K562 (cell line): Measurements from ENCODE around the gene C1R. TPM values are rescaled to one million over a fixed set of nuclear protein-coding genes. Genes with fewer than 3 reads are reported as not detected.

Source experiments
- IFI16 ChIP-seq: fragments of 250-450 bp; sonication (Bioruptor Pico); IDR thresholded peaks from 2 replicates; pipeline ENCODE4 v2.1.2; 2022; ENCODE audit warnings: mild to moderate bottlenecking, inconsistent platforms
- MAFG ChIP-seq: fragments of 450-650 bp; conservative IDR thresholded peaks from 2 replicates; pipeline ENCODE4 v1.6.1; 2016; ENCODE audit warnings: missing genetic modification characterization, missing compliant biosample characterization
- NR1H2 ChIP-seq: sonication (generic); formaldehyde crosslinking; IDR thresholded peaks from 2 replicates; pipeline ENCODE4 v1.4.0; 2020; ENCODE audit warnings: mild to moderate bottlenecking, missing genetic modification reagents
- RAD21 ChIP-seq, 2 experiments: fragments of 250-450 bp in 1 of 2; fragments of 450-650 bp in 1 of 2; sonication (Bioruptor Pico) in 1 of 2; formaldehyde crosslinking in 1 of 2; IDR thresholded peaks in 1 of 2; conservative IDR thresholded peaks in 1 of 2; 2 replicates each; pipeline versions ENCODE4 v1.4.0 to v1.8.0; 2020 to 2022; ENCODE audit warnings: mild to moderate bottlenecking in 2 of 2, moderate library complexity in 1 of 2
- RBM39 ChIP-seq: fragments of 200-400 bp; formaldehyde crosslinking; optimal IDR thresholded peaks from 2 replicates; pipeline ENCODE3; 2018; ENCODE audit warnings: low read depth, low read length
- SIRT6 ChIP-seq: IDR thresholded peaks from one replicate; pipeline ENCODE4 v1.6.1; 2012; ENCODE audit warnings: low read depth, mild to moderate bottlenecking, control low read depth, inconsistent platforms, low read length, moderate library complexity
- SMARCB1 ChIP-seq: IDR thresholded peaks from 2 replicates; pipeline ENCODE4 v1.6.1; 2011; ENCODE audit warnings: improper control_type of control experiment, low read depth; ENCODE audit not compliant: insufficient read length
- ZFP30 ChIP-seq: fragments of 250-450 bp; sonication (Bioruptor Pico); IDR thresholded peaks from 2 replicates; pipeline ENCODE4 v1.8.0; 2022; ENCODE audit warnings: moderate library complexity, mild to moderate bottlenecking, inconsistent platforms, borderline replicate concordance
- ZNF212 ChIP-seq: fragments of 450-650 bp; formaldehyde crosslinking; IDR thresholded peaks from 2 replicates; pipeline ENCODE4 v1.4.0; 2020; ENCODE audit warnings: mild to moderate bottlenecking
- ZNF316 ChIP-seq: fragments of 450-650 bp; IDR thresholded peaks from 2 replicates; pipeline ENCODE4 v1.6.1; 2016
- ZZZ3 ChIP-seq: fragments of 450-650 bp; IDR thresholded peaks from 2 replicates; pipeline ENCODE4 v1.6.1; 2016; ENCODE audit warnings: antibody characterized with exemption, mild to moderate bottlenecking, moderate library complexity
- polyA plus RNA-seq, 8 experiments: library from polyadenylated mRNA; depleted of rRNA in 4 of 8; stranded (reverse) in 5 of 8; unstranded in 3 of 8; fragments of >200 nt; fragmentation: Nextera tagmentation in 2 of 8; fragmentation: Illumina TruSeq in 1 of 8; extraction: Ambion mirVana in 2 of 8; extraction: Trizol in 1 of 8; gene quantifications; 2 replicates each; pipeline versions ENCODE4 v1.2.1 to v1.2.3, GENCODE V29; 2011 to 2014; ENCODE audit warnings: inconsistent platforms in 1 of 8, missing spikeins in 1 of 8
- total RNA-seq, 7 experiments: library from RNA; depleted of rRNA in 6 of 7; stranded (reverse); fragments of >200 nt in 6 of 7; fragmentation: Illumina TruSeq in 2 of 7; extraction: Trizol in 2 of 7; gene quantifications; 2 replicates each; pipeline versions ENCODE4 v1.2.1 to v1.2.3, GENCODE V29; 2011 to 2021; ENCODE audit warnings: low replicate concordance in 1 of 7
- TF ChIP-seq, protein P1 (sequence below): fragments of 450-650 bp; IDR thresholded peaks from 2 replicates; pipeline ENCODE4 v1.6.1; 2018; ENCODE audit not compliant: partially characterized antibody
- TF ChIP-seq, protein P2 (sequence below): sonication (generic); formaldehyde crosslinking; IDR thresholded peaks from 2 replicates; pipeline ENCODE4 v1.4.0; 2020; ENCODE audit warnings: mild to moderate bottlenecking, missing genetic modification reagents
- TF ChIP-seq, protein P3 (sequence below): fragments of 450-650 bp; formaldehyde crosslinking; IDR thresholded peaks from 2 replicates; pipeline ENCODE4 v1.4.0; 2020; ENCODE audit warnings: mild to moderate bottlenecking, moderate library complexity
- TF ChIP-seq, protein P4 (sequence below): fragments of 450-650 bp; formaldehyde crosslinking; IDR thresholded peaks from 2 replicates; pipeline ENCODE4 v1.4.0; 2020; ENCODE audit warnings: mild to moderate bottlenecking
- TF ChIP-seq, protein P5 (sequence below): IDR thresholded peaks from 2 replicates; pipeline ENCODE4 v1.6.1; 2011; ENCODE audit warnings: borderline replicate concordance, low read depth, mild to moderate bottlenecking, moderate library complexity, low read length; ENCODE audit not compliant: insufficient read depth, poor library complexity, severe bottlenecking

Gene C1R
- total and polyA plus RNA-seq, 9 of the 15 experiments (the other 6 are each of a cell fraction or from before 2014, with no cell fraction given) = 0.07 to 1.0 (median 0.33) TPM; not detected in 1

DNA sequence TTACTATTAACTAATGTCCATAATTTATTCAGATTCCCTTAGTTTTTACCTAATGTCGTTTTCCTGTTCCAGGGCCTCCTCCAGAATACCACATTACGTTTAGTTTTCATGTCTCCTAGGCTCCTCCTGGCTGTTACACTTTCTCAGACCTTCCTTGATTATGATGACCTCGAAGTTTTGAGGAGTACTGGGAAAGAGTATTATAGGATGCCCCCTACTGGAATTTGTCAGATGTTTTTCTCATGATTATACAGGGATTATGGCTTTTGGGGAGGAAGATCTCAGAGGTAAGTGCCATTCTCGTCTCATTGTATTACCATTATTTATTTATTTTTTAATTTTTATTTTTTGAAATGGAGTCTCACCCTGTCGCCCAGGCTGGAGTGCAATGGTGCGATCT, 49.4 kb downstream of the C1R start (continued):
- TF ChIP-seq, protein P1, sequence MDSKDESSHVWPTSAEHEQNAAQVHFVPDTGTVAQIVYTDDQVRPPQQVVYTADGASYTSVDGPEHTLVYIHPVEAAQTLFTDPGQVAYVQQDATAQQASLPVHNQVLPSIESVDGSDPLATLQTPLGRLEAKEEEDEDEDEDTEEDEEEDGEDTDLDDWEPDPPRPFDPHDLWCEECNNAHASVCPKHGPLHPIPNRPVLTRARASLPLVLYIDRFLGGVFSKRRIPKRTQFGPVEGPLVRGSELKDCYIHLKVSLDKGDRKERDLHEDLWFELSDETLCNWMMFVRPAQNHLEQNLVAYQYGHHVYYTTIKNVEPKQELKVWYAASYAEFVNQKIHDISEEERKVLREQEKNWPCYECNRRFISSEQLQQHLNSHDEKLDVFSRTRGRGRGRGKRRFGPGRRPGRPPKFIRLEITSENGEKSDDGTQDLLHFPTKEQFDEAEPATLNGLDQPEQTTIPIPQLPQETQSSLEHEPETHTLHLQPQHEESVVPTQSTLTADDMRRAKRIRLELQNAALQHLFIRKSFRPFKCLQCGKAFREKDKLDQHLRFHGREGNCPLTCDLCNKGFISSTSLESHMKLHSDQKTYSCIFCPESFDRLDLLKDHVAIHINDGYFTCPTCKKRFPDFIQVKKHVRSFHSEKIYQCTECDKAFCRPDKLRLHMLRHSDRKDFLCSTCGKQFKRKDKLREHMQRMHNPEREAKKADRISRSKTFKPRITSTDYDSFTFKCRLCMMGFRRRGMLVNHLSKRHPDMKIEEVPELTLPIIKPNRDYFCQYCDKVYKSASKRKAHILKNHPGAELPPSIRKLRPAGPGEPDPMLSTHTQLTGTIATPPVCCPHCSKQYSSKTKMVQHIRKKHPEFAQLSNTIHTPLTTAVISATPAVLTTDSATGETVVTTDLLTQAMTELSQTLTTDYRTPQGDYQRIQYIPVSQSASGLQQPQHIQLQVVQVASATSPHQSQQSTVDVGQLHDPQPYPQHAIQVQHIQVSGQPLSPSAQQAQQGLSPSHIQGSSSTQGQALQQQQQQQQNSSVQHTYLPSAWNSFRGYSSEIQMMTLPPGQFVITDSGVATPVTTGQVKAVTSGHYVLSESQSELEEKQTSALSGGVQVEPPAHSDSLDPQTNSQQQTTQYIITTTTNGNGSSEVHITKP = peak; percentile 43
- TF ChIP-seq RBM39 (no peak), MAFG (tag) (0 out of 2 replicates have a peak, but pooled peaks have one; percentile 48), SIRT6 (no peak), ZNF316 (peak; percentile 74), IFI16 (CRISPR knock-in tag) (no peak), RAD21 (CRISPR knock-in tag; conservative IDR thresholded peaks at IDR 0.05 in 1 of 2, IDR thresholded peaks at IDR 0.05 in 1 of 2) (peak; percentile 72 to 77), NR1H2 (CRISPR knock-in tag) (no peak), ZFP30 (CRISPR knock-in tag) (no peak), ZZZ3 (no peak), ZNF212 (CRISPR knock-in tag) (no peak), SMARCB1 (no peak)
- TF ChIP-seq, protein P2, sequence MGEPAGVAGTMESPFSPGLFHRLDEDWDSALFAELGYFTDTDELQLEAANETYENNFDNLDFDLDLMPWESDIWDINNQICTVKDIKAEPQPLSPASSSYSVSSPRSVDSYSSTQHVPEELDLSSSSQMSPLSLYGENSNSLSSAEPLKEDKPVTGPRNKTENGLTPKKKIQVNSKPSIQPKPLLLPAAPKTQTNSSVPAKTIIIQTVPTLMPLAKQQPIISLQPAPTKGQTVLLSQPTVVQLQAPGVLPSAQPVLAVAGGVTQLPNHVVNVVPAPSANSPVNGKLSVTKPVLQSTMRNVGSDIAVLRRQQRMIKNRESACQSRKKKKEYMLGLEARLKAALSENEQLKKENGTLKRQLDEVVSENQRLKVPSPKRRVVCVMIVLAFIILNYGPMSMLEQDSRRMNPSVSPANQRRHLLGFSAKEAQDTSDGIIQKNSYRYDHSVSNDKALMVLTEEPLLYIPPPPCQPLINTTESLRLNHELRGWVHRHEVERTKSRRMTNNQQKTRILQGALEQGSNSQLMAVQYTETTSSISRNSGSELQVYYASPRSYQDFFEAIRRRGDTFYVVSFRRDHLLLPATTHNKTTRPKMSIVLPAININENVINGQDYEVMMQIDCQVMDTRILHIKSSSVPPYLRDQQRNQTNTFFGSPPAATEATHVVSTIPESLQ = no peak
- TF ChIP-seq, protein P3, sequence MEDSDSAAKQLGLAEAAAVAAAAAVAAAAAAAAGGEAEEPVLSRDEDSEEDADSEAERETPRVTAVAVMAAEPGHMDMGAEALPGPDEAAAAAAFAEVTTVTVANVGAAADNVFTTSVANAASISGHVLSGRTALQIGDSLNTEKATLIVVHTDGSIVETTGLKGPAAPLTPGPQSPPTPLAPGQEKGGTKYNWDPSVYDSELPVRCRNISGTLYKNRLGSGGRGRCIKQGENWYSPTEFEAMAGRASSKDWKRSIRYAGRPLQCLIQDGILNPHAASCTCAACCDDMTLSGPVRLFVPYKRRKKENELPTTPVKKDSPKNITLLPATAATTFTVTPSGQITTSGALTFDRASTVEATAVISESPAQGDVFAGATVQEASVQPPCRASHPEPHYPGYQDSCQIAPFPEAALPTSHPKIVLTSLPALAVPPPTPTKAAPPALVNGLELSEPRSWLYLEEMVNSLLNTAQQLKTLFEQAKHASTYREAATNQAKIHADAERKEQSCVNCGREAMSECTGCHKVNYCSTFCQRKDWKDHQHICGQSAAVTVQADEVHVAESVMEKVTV (CRISPR knock-in tag) = 0 out of 2 replicates have a peak, but pooled peaks have one; percentile 13
- TF ChIP-seq, protein P4, sequence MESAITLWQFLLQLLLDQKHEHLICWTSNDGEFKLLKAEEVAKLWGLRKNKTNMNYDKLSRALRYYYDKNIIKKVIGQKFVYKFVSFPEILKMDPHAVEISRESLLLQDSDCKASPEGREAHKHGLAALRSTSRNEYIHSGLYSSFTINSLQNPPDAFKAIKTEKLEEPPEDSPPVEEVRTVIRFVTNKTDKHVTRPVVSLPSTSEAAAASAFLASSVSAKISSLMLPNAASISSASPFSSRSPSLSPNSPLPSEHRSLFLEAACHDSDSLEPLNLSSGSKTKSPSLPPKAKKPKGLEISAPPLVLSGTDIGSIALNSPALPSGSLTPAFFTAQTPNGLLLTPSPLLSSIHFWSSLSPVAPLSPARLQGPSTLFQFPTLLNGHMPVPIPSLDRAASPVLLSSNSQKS (CRISPR knock-in tag) = no peak
- TF ChIP-seq, protein P5, sequence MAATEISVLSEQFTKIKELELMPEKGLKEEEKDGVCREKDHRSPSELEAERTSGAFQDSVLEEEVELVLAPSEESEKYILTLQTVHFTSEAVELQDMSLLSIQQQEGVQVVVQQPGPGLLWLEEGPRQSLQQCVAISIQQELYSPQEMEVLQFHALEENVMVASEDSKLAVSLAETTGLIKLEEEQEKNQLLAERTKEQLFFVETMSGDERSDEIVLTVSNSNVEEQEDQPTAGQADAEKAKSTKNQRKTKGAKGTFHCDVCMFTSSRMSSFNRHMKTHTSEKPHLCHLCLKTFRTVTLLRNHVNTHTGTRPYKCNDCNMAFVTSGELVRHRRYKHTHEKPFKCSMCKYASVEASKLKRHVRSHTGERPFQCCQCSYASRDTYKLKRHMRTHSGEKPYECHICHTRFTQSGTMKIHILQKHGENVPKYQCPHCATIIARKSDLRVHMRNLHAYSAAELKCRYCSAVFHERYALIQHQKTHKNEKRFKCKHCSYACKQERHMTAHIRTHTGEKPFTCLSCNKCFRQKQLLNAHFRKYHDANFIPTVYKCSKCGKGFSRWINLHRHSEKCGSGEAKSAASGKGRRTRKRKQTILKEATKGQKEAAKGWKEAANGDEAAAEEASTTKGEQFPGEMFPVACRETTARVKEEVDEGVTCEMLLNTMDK = peak; percentile 41
